PC-9 (cell line): ENCODE data around the gene PHACTR1. TPM values are rescaled to one million over a fixed set of nuclear protein-coding genes. Genes with fewer than 3 reads are reported as not detected.

ENCODE experiments used
- BruUV-seq: library from RNA; stranded (reverse); fragments of 400-500 nt; replicated peaks from 2 replicates; lab custom pipeline; 2021; lab: Mats Ljungman, UMichigan
- CTCF ChIA-PET: fragments of 300-600 bp; sonication (Branson Sonifier 250); formaldehyde crosslinking; loops from one replicate; lab custom pipeline; 2022; ENCODE audit warnings: antibody characterized with exemption; lab: Charles Lee
- POLR2A ChIA-PET: fragments of 300-600 bp; sonication (Branson Sonifier 250); formaldehyde crosslinking; loops from one replicate; lab custom pipeline; 2022; ENCODE audit warnings: antibody characterized with exemption; ENCODE audit not compliant: unreplicated experiment; lab: Charles Lee
- DNase-seq, 2 experiments: peaks; one replicate each; pipeline versions ENCODE4 v3.0.0 to v3.0.0-alpha.2; 2015 to 2022; ENCODE audit warnings: mixed read lengths in 1 of 2
- H2AFZ ChIP-seq: fragments of 200-600 bp; sonication (generic); 2 replicates; pipeline ENCODE4 v1.8.1; 2017; ENCODE audit warnings: antibody characterized with exemption
- H3F3A ChIP-seq: fragments of 200-600 bp; sonication (generic); 2 replicates; pipeline ENCODE4 v1.8.1; 2017; ENCODE audit warnings: antibody characterized with exemption, mild to moderate bottlenecking, low read depth; ENCODE audit not compliant: insufficient read depth
- H3K27ac ChIP-seq: fragments of 200-600 bp; sonication (generic); 2 replicates; pipeline ENCODE4 v1.6.1; 2016; ENCODE audit warnings: mixed run types
- H3K27me3 ChIP-seq: fragments of 200-600 bp; sonication (generic); 2 replicates; pipeline ENCODE4 v1.6.1; 2016; ENCODE audit warnings: low read depth, mixed run types; ENCODE audit not compliant: insufficient read depth
- H3K36me3 ChIP-seq: fragments of 200-600 bp; sonication (generic); 2 replicates; pipeline ENCODE4 v1.6.1; 2016; ENCODE audit warnings: low read depth, mixed run types
- H3K4me1 ChIP-seq: fragments of 200-600 bp; sonication (generic); replicated peaks from 2 replicates; pipeline ENCODE4 v1.6.1; 2016; ENCODE audit warnings: mixed run types; ENCODE audit not compliant: insufficient read depth
- H3K4me2 ChIP-seq: fragments of 200-600 bp; sonication (generic); 2 replicates; pipeline ENCODE4 v1.6.1; 2017; ENCODE audit warnings: mixed run types
- H3K4me3 ChIP-seq: fragments of 200-600 bp; sonication (generic); 2 replicates; pipeline ENCODE4 v1.6.1; 2016; ENCODE audit warnings: mixed run types
- H3K79me2 ChIP-seq: fragments of 200-600 bp; sonication (generic); 2 replicates; pipeline ENCODE4 v1.6.1; 2017; ENCODE audit warnings: low read depth, mixed run types
- H3K9me2 ChIP-seq: fragments of 200-600 bp; sonication (generic); 2 replicates; pipeline ENCODE4 v1.8.1; 2017; ENCODE audit warnings: mild to moderate bottlenecking; ENCODE audit not compliant: insufficient read depth
- H3K9me3 ChIP-seq: fragments of 200-600 bp; sonication (generic); 2 replicates; pipeline ENCODE4 v1.8.1; 2016; ENCODE audit warnings: low read depth; ENCODE audit not compliant: insufficient read depth
- H4K20me1 ChIP-seq: fragments of 200-600 bp; sonication (generic); 2 replicates; pipeline ENCODE4 v1.8.1; 2017; ENCODE audit not compliant: insufficient read depth
- EZH2 ChIP-seq: fragments of 200-600 bp; sonication (generic); IDR thresholded peaks from 2 replicates; pipeline ENCODE4 v1.8.0; 2017; ENCODE audit warnings: antibody characterized with exemption, low read depth
- intact Hi-C: fragments of 100-400 bp; cut with micrococcal nuclease; formaldehyde crosslinking; loops from one replicate; pipeline ENCODE4 v1.10.0; 2022; ENCODE audit not compliant: unreplicated experiment
- total RNA-seq: library from RNA; stranded (reverse); gene quantifications from 2 replicates; pipeline ENCODE4 v1.2.3, GENCODE V29; 2021
- TF ChIP-seq, protein P1 (sequence below): fragments of 200-600 bp; sonication (generic); conservative IDR thresholded peaks from 2 replicates; pipeline ENCODE4 v1.6.1; 2017; ENCODE audit warnings: mixed run types, antibody characterized with exemption, mild to moderate bottlenecking, moderate library complexity

Gene PHACTR1
- total RNA-seq, 1 experiment from 2014 or later: not detected

DNA sequence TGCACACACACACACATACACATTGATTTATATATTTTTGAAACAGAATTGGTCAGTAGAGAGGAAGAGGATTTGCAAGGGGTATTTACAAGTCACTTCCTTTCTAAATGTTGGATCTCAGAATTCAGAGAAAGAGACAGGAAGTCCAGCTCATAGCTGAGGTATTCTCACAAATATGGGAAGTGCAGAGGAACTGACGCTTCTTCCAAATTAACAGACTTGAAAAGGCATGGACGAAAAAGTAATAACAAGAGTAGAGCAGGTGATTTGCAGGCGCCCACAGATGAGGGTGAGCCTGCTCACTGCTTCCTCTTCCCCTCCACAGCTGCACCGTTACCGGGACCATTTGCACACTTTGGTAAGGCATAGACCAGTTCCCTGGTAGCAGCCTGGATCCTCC is 246.4 kb downstream of the PHACTR1 start:
- Histone ChIP-seq H3K79me2 (no peaks in the 10 kb centered on the region), H3K4me3 (no peak overlapping the region), H3K36me3 (no peaks in the 10 kb centered on the region), H2AFZ (no peak overlapping the region), H3K4me2 (no peak overlapping the region), H3K4me1 (no peaks in the 10 kb centered on the region), H3K9me3 (no peaks in the 10 kb centered on the region), H3K27ac (no peak overlapping the region), H3K9me2 (no peaks in the 10 kb centered on the region), H3K27me3 (peaks cover 56% of the 10 kb centered on the region), H4K20me1 (no peaks in the 10 kb centered on the region), H3F3A (no peaks in the 10 kb centered on the region)
- POLR2A ChIA-PET: no interaction called here
- DNase-seq: no peak
- no peak for TF ChIP-seq EZH2
- TF ChIP-seq, protein P1, sequence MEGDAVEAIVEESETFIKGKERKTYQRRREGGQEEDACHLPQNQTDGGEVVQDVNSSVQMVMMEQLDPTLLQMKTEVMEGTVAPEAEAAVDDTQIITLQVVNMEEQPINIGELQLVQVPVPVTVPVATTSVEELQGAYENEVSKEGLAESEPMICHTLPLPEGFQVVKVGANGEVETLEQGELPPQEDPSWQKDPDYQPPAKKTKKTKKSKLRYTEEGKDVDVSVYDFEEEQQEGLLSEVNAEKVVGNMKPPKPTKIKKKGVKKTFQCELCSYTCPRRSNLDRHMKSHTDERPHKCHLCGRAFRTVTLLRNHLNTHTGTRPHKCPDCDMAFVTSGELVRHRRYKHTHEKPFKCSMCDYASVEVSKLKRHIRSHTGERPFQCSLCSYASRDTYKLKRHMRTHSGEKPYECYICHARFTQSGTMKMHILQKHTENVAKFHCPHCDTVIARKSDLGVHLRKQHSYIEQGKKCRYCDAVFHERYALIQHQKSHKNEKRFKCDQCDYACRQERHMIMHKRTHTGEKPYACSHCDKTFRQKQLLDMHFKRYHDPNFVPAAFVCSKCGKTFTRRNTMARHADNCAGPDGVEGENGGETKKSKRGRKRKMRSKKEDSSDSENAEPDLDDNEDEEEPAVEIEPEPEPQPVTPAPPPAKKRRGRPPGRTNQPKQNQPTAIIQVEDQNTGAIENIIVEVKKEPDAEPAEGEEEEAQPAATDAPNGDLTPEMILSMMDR: no peak
- no TSS peak for BruUV-seq
- intact Hi-C loops: no loop called here
- CTCF ChIA-PET: no interaction called here

DNA sequence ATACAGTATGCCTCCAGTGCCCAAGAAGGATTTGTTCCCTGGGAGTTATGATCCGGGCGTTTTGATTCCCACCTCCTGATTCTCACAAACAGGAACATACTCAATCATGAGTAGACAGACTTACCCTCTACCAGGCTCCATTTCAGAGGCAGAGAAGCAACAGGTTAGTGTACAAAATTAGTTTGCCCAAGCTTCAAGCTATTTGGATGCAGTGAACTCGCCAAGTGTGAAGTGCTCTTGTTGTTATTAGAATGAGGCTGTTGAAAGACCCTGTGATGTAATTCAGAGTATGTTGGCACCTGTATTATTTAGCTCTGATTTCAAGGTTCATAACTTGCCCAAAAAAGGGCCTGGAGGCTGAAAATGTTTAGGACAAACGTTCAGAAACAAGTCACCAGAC is 247.0 kb downstream of the PHACTR1 start:
- no peaks in the 10 kb centered on the region for H4K20me1 ChIP-seq
- ChIA-PET CTCF (no interaction called here), POLR2A (no interaction called here)
- no peaks in the 10 kb centered on the region for H3K9me2 ChIP-seq
- no peak for DNase-seq
- H3K79me2 ChIP-seq: no peaks in the 10 kb centered on the region
- TF ChIP-seq EZH2: no peak
- TF ChIP-seq, protein P1: no peak
- H3K27ac ChIP-seq: no peak overlapping the region
- H3K4me3 ChIP-seq: no peak overlapping the region
- no TSS peak for BruUV-seq
- H2AFZ ChIP-seq: no peak overlapping the region
- no peaks in the 10 kb centered on the region for H3F3A ChIP-seq
- H3K36me3 ChIP-seq: no peaks in the 10 kb centered on the region
- H3K4me1 ChIP-seq: no peaks in the 10 kb centered on the region
- H3K9me3 ChIP-seq: no peaks in the 10 kb centered on the region
- intact Hi-C loops: no loop called here
- no peak overlapping the region for H3K4me2 ChIP-seq
- H3K27me3 ChIP-seq: peaks cover 56% of the 10 kb centered on the region

DNA sequence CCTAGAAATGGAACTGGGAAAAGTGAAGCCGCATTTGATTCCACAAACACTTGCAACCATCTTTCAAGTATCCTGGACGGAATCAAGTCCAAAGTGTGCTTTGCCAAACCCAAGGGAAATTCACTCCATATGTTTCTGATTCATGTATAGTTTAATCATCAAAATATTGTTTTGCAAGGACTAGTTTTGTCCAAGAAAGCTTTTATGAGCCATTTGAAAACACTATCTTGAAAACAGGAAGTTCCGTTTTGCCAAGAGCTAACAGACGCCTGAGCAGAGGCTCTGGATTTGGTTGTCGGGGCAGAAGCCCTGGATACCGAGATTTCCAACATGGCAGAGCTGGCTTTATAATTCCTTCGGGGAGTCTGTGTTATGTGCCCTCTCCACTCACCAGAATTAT is 251.1 kb downstream of the PHACTR1 start:
- intact Hi-C loops: no loop called here
- POLR2A ChIA-PET: no interaction called here
- CTCF ChIA-PET: no interaction called here

More for the DNA sequence above, 251.1 kb downstream of the PHACTR1 start:
- Histone ChIP-seq H3K9me3 (no peaks in the 10 kb centered on the region), H3K4me1 (no peaks in the 10 kb centered on the region), H2AFZ (no peak overlapping the region), H3K4me3 (no peak overlapping the region), H3F3A (no peaks in the 10 kb centered on the region), H3K36me3 (no peaks in the 10 kb centered on the region), H3K9me2 (no peaks in the 10 kb centered on the region), H3K79me2 (no peaks in the 10 kb centered on the region), H3K4me2 (no peak overlapping the region), H3K27me3 (peaks cover 46% of the 10 kb centered on the region), H3K27ac (no peak overlapping the region), H4K20me1 (no peaks in the 10 kb centered on the region)
- BruUV-seq: no TSS peak
- TF ChIP-seq, protein P1: no peak
- TF ChIP-seq EZH2: no peak
- no peak for DNase-seq
